Transverse colon (tissue), 4 donors: ENCODE measurements around the gene SLC26A5. TPM values are rescaled to one million over a fixed set of nuclear protein-coding genes. Genes with fewer than 3 reads are reported as not detected.

Experiments used
- DNase-seq: peaks from one replicate; pipeline ENCODE4 v3.0.0-alpha.2; 2019
- H3K27ac ChIP-seq, 4 donors: fragments of 200-600 bp; sonication (generic); 2 replicates each; pipeline ENCODE4 v1.5.1; 2016 to 2018; ENCODE audit warnings: inconsistent platforms in 4 of 4
- H3K27me3 ChIP-seq: fragments of 200-600 bp; sonication (generic); 2 replicates; pipeline ENCODE4 v1.5.1; 2017; ENCODE audit warnings: inconsistent platforms
- H3K36me3 ChIP-seq, 4 donors: fragments of 200-600 bp; sonication (generic); 2 replicates each; pipeline ENCODE4 v1.5.1; 2017 to 2019; ENCODE audit warnings: inconsistent platforms in 4 of 4
- H3K4me1 ChIP-seq, 4 donors: fragments of 200-600 bp; sonication (generic); 2 replicates each; pipeline ENCODE4 v1.5.1; 2017 to 2020; ENCODE audit warnings: inconsistent platforms in 4 of 4
- H3K4me3 ChIP-seq, 4 donors: fragments of 200-600 bp; sonication (generic); 1 replicate in 1 of 4; 2 replicates in 3 of 4; pipeline versions ENCODE4 v1.5.1 to v1.6.1; 2017 to 2019; ENCODE audit warnings: inconsistent platforms in 4 of 4
- H3K9me3 ChIP-seq, 2 donors: fragments of 200-600 bp; sonication (generic); 2 replicates each; pipeline ENCODE4 v1.5.1; 2017 to 2019; ENCODE audit warnings: inconsistent platforms in 2 of 2
- EP300 ChIP-seq: sonication (generic); formaldehyde crosslinking; IDR thresholded peaks from one replicate; pipeline ENCODE4 v1.6.1; 2017; ENCODE audit warnings: antibody characterized with exemption, low read depth
- POLR2A ChIP-seq: fragments of 450-650 bp; IDR thresholded peaks from one replicate; pipeline ENCODE4 v1.6.1; 2016; ENCODE audit warnings: antibody characterized with exemption, mild to moderate bottlenecking, moderate library complexity
- POLR2AphosphoS5 ChIP-seq, 3 donors: sonication (generic); formaldehyde crosslinking; IDR thresholded peaks; one replicate each; pipeline ENCODE4 v1.6.1; 2016; ENCODE audit warnings: antibody characterized with exemption in 3 of 3
- WGBS, 2 donors: methylation state at CpG; one replicate each; pipeline ENCODE4 v1.1.5; 2018; ENCODE audit warnings: low coverage in 1 of 2; 5-methylcytosine and 5-hydroxymethylcytosine counted together
- in situ Hi-C, 4 donors: fragments of 200-750 bp; cut with MboI; loops; one replicate each; pipeline versions ENCODE4 v1.15.0 to v1.15.1; 2017; ENCODE audit warnings: low sequenced_read_pairs in 3 of 4, low pct_ligation_motif_present in 1 of 4, low pct_unique_long_range_greater_than_20kb in 1 of 4
- intact Hi-C: fragments of 100-400 bp; cut with DNase I; formaldehyde crosslinking; loops from one replicate; pipeline ENCODE4 v1.15.1; 2023; ENCODE audit warnings: low total_unique reads
- small RNA-seq, 4 donors: library from RNA; depleted of rRNA; stranded (forward); fragments of <200 nt; gene quantifications; one replicate each; pipeline ENCODE3, GENCODE V24; 2016
- total RNA-seq, 4 donors: library from RNA; depleted of rRNA; stranded (reverse); fragments of >200 nt; gene quantifications; one replicate each; pipeline ENCODE4 v1.1.0, GENCODE V29; 2016
- TF ChIP-seq, protein P1 (sequence below), 5 experiments: fragments of 200-600 bp in 3 of 5; fragments of 450-650 bp in 2 of 5; sonication (generic) in 3 of 5; IDR thresholded peaks; 1 replicate in 2 of 5; 2 replicates in 3 of 5; pipeline ENCODE4 v1.5.1; 2016 to 2017; ENCODE audit warnings: antibody characterized with exemption in 5 of 5, inconsistent platforms in 3 of 5, mild to moderate bottlenecking in 2 of 5, moderate library complexity in 1 of 5

Gene SLC26A5
- total RNA-seq, 4 donors from 2014 or later: 0.27 to 6.0 (median 0.32) TPM; not detected in 1

DNA sequence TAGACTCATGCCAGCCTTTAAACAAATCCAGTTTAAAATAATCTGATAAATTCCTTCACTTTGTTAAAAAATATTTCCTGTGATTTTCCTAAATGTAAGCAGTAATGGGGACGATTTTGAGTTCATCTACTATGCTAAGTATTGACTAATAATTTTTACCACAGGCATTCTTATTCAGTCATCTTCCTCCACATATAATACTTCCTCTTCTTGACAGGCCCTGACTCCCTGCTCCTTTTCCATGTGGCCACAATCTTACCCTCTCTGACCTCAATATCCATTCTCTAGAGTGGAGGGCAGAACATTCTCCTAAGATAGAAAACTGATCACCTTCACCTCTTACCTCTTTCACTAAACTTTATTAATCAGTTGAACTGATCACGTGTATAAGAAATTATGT lies 109.2 kb downstream of the SLC26A5 start:
- intact Hi-C loops (no loop called here), in situ Hi-C loops (no loop called here)
- H3K27ac ChIP-seq: no peak overlapping the region
- H3K9me3 ChIP-seq: no peaks in the 10 kb centered on the region
- no peak for DNase-seq
- no peak for TF ChIP-seq POLR2AphosphoS5 (IDR thresholded peaks at IDR 0.05)
- no peak for TF ChIP-seq POLR2A
- TF ChIP-seq, protein P1, sequence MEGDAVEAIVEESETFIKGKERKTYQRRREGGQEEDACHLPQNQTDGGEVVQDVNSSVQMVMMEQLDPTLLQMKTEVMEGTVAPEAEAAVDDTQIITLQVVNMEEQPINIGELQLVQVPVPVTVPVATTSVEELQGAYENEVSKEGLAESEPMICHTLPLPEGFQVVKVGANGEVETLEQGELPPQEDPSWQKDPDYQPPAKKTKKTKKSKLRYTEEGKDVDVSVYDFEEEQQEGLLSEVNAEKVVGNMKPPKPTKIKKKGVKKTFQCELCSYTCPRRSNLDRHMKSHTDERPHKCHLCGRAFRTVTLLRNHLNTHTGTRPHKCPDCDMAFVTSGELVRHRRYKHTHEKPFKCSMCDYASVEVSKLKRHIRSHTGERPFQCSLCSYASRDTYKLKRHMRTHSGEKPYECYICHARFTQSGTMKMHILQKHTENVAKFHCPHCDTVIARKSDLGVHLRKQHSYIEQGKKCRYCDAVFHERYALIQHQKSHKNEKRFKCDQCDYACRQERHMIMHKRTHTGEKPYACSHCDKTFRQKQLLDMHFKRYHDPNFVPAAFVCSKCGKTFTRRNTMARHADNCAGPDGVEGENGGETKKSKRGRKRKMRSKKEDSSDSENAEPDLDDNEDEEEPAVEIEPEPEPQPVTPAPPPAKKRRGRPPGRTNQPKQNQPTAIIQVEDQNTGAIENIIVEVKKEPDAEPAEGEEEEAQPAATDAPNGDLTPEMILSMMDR (IDR thresholded peaks at IDR 0.05): no peak
- no peak for TF ChIP-seq EP300
- 90 to 94% methylated on average over 2 of the region's 2 CpGs for WGBS, 2 donors
- no peaks in the 10 kb centered on the region for H3K27me3 ChIP-seq
- peaks cover 0 to 2% (median 0%) of the 10 kb centered on the region in 4 donors for H3K4me1 ChIP-seq
- peaks cover 0 to 33% (median 11%) of the 10 kb centered on the region in 4 donors for H3K36me3 ChIP-seq
- no peak overlapping the region for H3K4me3 ChIP-seq

DNA sequence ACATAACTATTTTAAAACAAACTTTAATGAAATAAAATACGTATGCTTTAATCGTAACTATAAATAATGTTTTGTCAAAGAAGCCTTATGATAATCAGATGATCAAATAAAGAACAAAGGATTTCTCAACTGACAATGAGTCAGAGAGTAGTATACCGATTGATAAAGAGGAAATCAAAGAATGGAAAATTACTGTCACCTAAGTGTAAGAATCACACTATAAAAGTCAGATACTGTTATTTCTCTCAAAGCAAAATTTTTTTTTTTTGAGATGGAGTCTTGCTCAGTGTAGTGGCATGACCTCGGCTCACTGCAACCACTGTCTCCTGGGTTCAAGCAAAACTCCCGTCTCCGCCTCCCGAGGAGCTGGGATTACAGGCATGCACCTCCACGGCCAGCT lies 120.3 kb downstream of the SLC26A5 start:
- DNase-seq: no peak
- Histone ChIP-seq H3K36me3 (peaks cover 0 to 63% (median 18%) of the 10 kb centered on the region in 4 donors), H3K9me3 (no peaks in the 10 kb centered on the region), H3K27me3 (no peaks in the 10 kb centered on the region), H3K4me3 (no peak overlapping the region), H3K27ac (no peak overlapping the region), H3K4me1 (no peaks in the 10 kb centered on the region)
- TF ChIP-seq EP300: no peak
- TF ChIP-seq POLR2AphosphoS5 (IDR thresholded peaks at IDR 0.05): no peak
- TF ChIP-seq, protein P1 (IDR thresholded peaks at IDR 0.05): no peak
- TF ChIP-seq POLR2A: no peak
- WGBS, 2 donors: 82 to 93% methylated on average over 4 to 8 of the region's 8 CpGs
- in situ Hi-C loops: no loop called here
- intact Hi-C loops: no loop called here

Small RNA genes lying within 50 kb of the gene (small RNA-seq; reads per million reads assigned to genes)
- gene RF00019: 0 reads per million in 4 donors
- gene RPS29P16: 0 to 5.0 (median 0.42) reads per million in 4 donors

Other genes with a start within 250 kb of the SLC26A5 start
- 10 to 100 TPM; 20.6 to 64.6 (median 46.3) TPM for gene PMPCB, start 148.8 kb downstream of the SLC26A5 start, total RNA-seq
- 10 to 100 TPM; 16.4 to 48.6 (median 27.7) TPM for gene DNAJC2, start 101.4 kb downstream of the SLC26A5 start, total RNA-seq
- gene PSMC2, start 98.6 kb downstream of the SLC26A5 start, total RNA-seq: 10 to 100 TPM in 3 of 4 donors, 1 to 10 TPM in 1; 5.2 to 88.6 (median 55.7) TPM